ENCODE data around the gene MTUS2.

Gene MTUS2

GRCh38 chr13:29021717-29022116, 201.6 kb downstream of the MTUS2 start:
- Histone ChIP-seq H3K4me1 (ENCODE audit: control insufficient read depth, insufficient read depth, low read length, unreplicated experiment) (no peaks in the 10 kb centered on the region), H3K27ac (ENCODE audit: low read depth, low read length) (no peak overlapping the region)

GRCh38 chr13:29022410-29022809, 202.3 kb downstream of the MTUS2 start:
- no peaks in the 10 kb centered on the region for H3K36me3 ChIP-seq (ENCODE audit: insufficient read depth, low read length)
- no peak overlapping the region for H3K4me3 ChIP-seq (ENCODE audit: low read depth, low read length)
- no peak overlapping the region for H3K27ac ChIP-seq (ENCODE audit: low read depth, low read length)
- H3K79me2 ChIP-seq (ENCODE audit: control insufficient read depth, insufficient read depth, low read length, unreplicated experiment): no peaks in the 10 kb centered on the region
- H2AFZ ChIP-seq (ENCODE audit: low read length, unreplicated experiment): no peak overlapping the region
- H3K27me3 ChIP-seq (ENCODE audit: insufficient read depth, low read length): no peaks in the 10 kb centered on the region
- no peaks in the 10 kb centered on the region for H3K4me1 ChIP-seq (ENCODE audit: control insufficient read depth, insufficient read depth, low read length, unreplicated experiment)

More at GRCh38 chr13:29021717-29022116, 201.6 kb downstream of the MTUS2 start:
- Histone ChIP-seq H3K79me2 (ENCODE audit: control insufficient read depth, insufficient read depth, low read length, unreplicated experiment) (no peaks in the 10 kb centered on the region), H3K27me3 (ENCODE audit: insufficient read depth, low read length) (no peaks in the 10 kb centered on the region), H3K4me3 (ENCODE audit: low read depth, low read length) (no peak overlapping the region), H2AFZ (ENCODE audit: low read length, unreplicated experiment) (no peak overlapping the region), H3K36me3 (ENCODE audit: insufficient read depth, low read length) (no peaks in the 10 kb centered on the region)

- H3K27ac ChIP-seq (ENCODE audit: low read depth, low read length): no peak overlapping the region
- no peaks in the 10 kb centered on the region for H3K27me3 ChIP-seq (ENCODE audit: insufficient read depth, low read length)
- no peaks in the 10 kb centered on the region for H3K4me1 ChIP-seq (ENCODE audit: control insufficient read depth, insufficient read depth, low read length, unreplicated experiment)
- H2AFZ ChIP-seq (ENCODE audit: low read length, unreplicated experiment): no peak overlapping the region
- no peaks in the 10 kb centered on the region for H3K36me3 ChIP-seq (ENCODE audit: insufficient read depth, low read length)
- H3K79me2 ChIP-seq (ENCODE audit: control insufficient read depth, insufficient read depth, low read length, unreplicated experiment): no peaks in the 10 kb centered on the region
- no peak overlapping the region for H3K4me3 ChIP-seq (ENCODE audit: low read depth, low read length)
Measured at GRCh38 chr13:29022968-29023367, 202.8 kb downstream of the MTUS2 start.

GRCh38 chr13:29024783-29025182, 204.6 kb downstream of the MTUS2 start:
- H3K36me3 ChIP-seq (ENCODE audit: insufficient read depth, low read length): no peaks in the 10 kb centered on the region
- no peaks in the 10 kb centered on the region for H3K4me1 ChIP-seq (ENCODE audit: control insufficient read depth, insufficient read depth, low read length, unreplicated experiment)
- no peak overlapping the region for H3K4me3 ChIP-seq (ENCODE audit: low read depth, low read length)
- H3K27ac ChIP-seq (ENCODE audit: low read depth, low read length): no peak overlapping the region
- no peaks in the 10 kb centered on the region for H3K79me2 ChIP-seq (ENCODE audit: control insufficient read depth, insufficient read depth, low read length, unreplicated experiment)
- no peak overlapping the region for H2AFZ ChIP-seq (ENCODE audit: low read length, unreplicated experiment)
- H3K27me3 ChIP-seq (ENCODE audit: insufficient read depth, low read length): no peaks in the 10 kb centered on the region

GRCh38 chr13:29028868-29029267, 208.7 kb downstream of the MTUS2 start:
- Histone ChIP-seq H3K36me3 (ENCODE audit: insufficient read depth, low read length) (no peaks in the 10 kb centered on the region), H3K79me2 (ENCODE audit: control insufficient read depth, insufficient read depth, low read length, unreplicated experiment) (no peaks in the 10 kb centered on the region), H3K27me3 (ENCODE audit: insufficient read depth, low read length) (no peaks in the 10 kb centered on the region), H3K27ac (ENCODE audit: low read depth, low read length) (no peak overlapping the region), H3K4me3 (ENCODE audit: low read depth, low read length) (no peak overlapping the region), H2AFZ (ENCODE audit: low read length, unreplicated experiment) (no peak overlapping the region), H3K4me1 (ENCODE audit: control insufficient read depth, insufficient read depth, low read length, unreplicated experiment) (no peaks in the 10 kb centered on the region)

GRCh38 chr13:29038700-29039099, 218.6 kb downstream of the MTUS2 start:
- Histone ChIP-seq H2AFZ (ENCODE audit: low read length, unreplicated experiment) (no peak overlapping the region), H3K36me3 (ENCODE audit: insufficient read depth, low read length) (no peaks in the 10 kb centered on the region), H3K27me3 (ENCODE audit: insufficient read depth, low read length) (no peaks in the 10 kb centered on the region), H3K4me1 (ENCODE audit: control insufficient read depth, insufficient read depth, low read length, unreplicated experiment) (no peaks in the 10 kb centered on the region), H3K79me2 (ENCODE audit: control insufficient read depth, insufficient read depth, low read length, unreplicated experiment) (no peaks in the 10 kb centered on the region), H3K4me3 (ENCODE audit: low read depth, low read length) (no peak overlapping the region), H3K27ac (ENCODE audit: low read depth, low read length) (no peak overlapping the region)

- Histone ChIP-seq H3K27ac (ENCODE audit: low read depth, low read length) (no peak overlapping the region), H3K27me3 (ENCODE audit: insufficient read depth, low read length) (no peaks in the 10 kb centered on the region), H3K4me1 (ENCODE audit: control insufficient read depth, insufficient read depth, low read length, unreplicated experiment) (no peaks in the 10 kb centered on the region), H3K79me2 (ENCODE audit: control insufficient read depth, insufficient read depth, low read length, unreplicated experiment) (no peaks in the 10 kb centered on the region), H3K36me3 (ENCODE audit: insufficient read depth, low read length) (no peaks in the 10 kb centered on the region), H2AFZ (ENCODE audit: low read length, unreplicated experiment) (no peak overlapping the region), H3K4me3 (ENCODE audit: low read depth, low read length) (no peak overlapping the region)
Measured at GRCh38 chr13:29039212-29039611, 219.1 kb downstream of the MTUS2 start.

- no peak overlapping the region for H2AFZ ChIP-seq (ENCODE audit: low read length, unreplicated experiment)
- H3K4me1 ChIP-seq (ENCODE audit: control insufficient read depth, insufficient read depth, low read length, unreplicated experiment): no peaks in the 10 kb centered on the region
- H3K36me3 ChIP-seq (ENCODE audit: insufficient read depth, low read length): no peaks in the 10 kb centered on the region
- no peak overlapping the region for H3K4me3 ChIP-seq (ENCODE audit: low read depth, low read length)
- no peaks in the 10 kb centered on the region for H3K27me3 ChIP-seq (ENCODE audit: insufficient read depth, low read length)
- no peaks in the 10 kb centered on the region for H3K79me2 ChIP-seq (ENCODE audit: control insufficient read depth, insufficient read depth, low read length, unreplicated experiment)
- H3K27ac ChIP-seq (ENCODE audit: low read depth, low read length): no peak overlapping the region
Measured at GRCh38 chr13:29046588-29046987, 226.4 kb downstream of the MTUS2 start.

GRCh38 chr13:29049524-29049923, 229.4 kb downstream of the MTUS2 start:
- no peak overlapping the region for H3K4me3 ChIP-seq (ENCODE audit: low read depth, low read length)
- H3K27ac ChIP-seq (ENCODE audit: low read depth, low read length): no peak overlapping the region
- H3K36me3 ChIP-seq (ENCODE audit: insufficient read depth, low read length): no peaks in the 10 kb centered on the region
- no peaks in the 10 kb centered on the region for H3K4me1 ChIP-seq (ENCODE audit: control insufficient read depth, insufficient read depth, low read length, unreplicated experiment)
- no peak overlapping the region for H2AFZ ChIP-seq (ENCODE audit: low read length, unreplicated experiment)
- no peaks in the 10 kb centered on the region for H3K79me2 ChIP-seq (ENCODE audit: control insufficient read depth, insufficient read depth, low read length, unreplicated experiment)
- H3K27me3 ChIP-seq (ENCODE audit: insufficient read depth, low read length): no peaks in the 10 kb centered on the region

- H2AFZ ChIP-seq (ENCODE audit: low read length, unreplicated experiment): no peak overlapping the region
- H3K36me3 ChIP-seq (ENCODE audit: insufficient read depth, low read length): no peaks in the 10 kb centered on the region
- H3K4me3 ChIP-seq (ENCODE audit: low read depth, low read length): no peak overlapping the region
- H3K27ac ChIP-seq (ENCODE audit: low read depth, low read length): no peak overlapping the region
- no peaks in the 10 kb centered on the region for H3K4me1 ChIP-seq (ENCODE audit: control insufficient read depth, insufficient read depth, low read length, unreplicated experiment)
- H3K79me2 ChIP-seq (ENCODE audit: control insufficient read depth, insufficient read depth, low read length, unreplicated experiment): no peaks in the 10 kb centered on the region
- no peaks in the 10 kb centered on the region for H3K27me3 ChIP-seq (ENCODE audit: insufficient read depth, low read length)
Measured at GRCh38 chr13:29050719-29051118, 230.6 kb downstream of the MTUS2 start.

- no peak overlapping the region for H2AFZ ChIP-seq (ENCODE audit: low read length, unreplicated experiment)
- no peaks in the 10 kb centered on the region for H3K4me1 ChIP-seq (ENCODE audit: control insufficient read depth, insufficient read depth, low read length, unreplicated experiment)
- H3K27ac ChIP-seq (ENCODE audit: low read depth, low read length): no peak overlapping the region
- no peak overlapping the region for H3K4me3 ChIP-seq (ENCODE audit: low read depth, low read length)
- no peaks in the 10 kb centered on the region for H3K36me3 ChIP-seq (ENCODE audit: insufficient read depth, low read length)
- no peaks in the 10 kb centered on the region for H3K27me3 ChIP-seq (ENCODE audit: insufficient read depth, low read length)
- no peaks in the 10 kb centered on the region for H3K79me2 ChIP-seq (ENCODE audit: control insufficient read depth, insufficient read depth, low read length, unreplicated experiment)
Measured at GRCh38 chr13:29059800-29060199, 239.7 kb downstream of the MTUS2 start.
